ENCODE data around the gene PRR23B. TPM values are rescaled to one million over a fixed set of nuclear protein-coding genes. Genes with fewer than 3 reads are reported as not detected.

The PRR23B gene
- polyA plus RNA-seq, 1 of the 3 experiments (the other 2 are of a cell fraction): not detected

- Histone ChIP-seq H3K4me3 (ENCODE audit: low read depth in 2 of 2, low read length in 1 of 2) (no peak overlapping the region), H3K9me2 (no peaks in the 10 kb centered on the region), H3K27ac (ENCODE audit: low read depth in 2 of 2, low read length in 1 of 2) (no peak overlapping the region), H3K27me3 (ENCODE audit: insufficient read depth) (no peaks in the 10 kb centered on the region), H2AFZ (ENCODE audit: low read depth) (no peak overlapping the region), H3K4me1 (ENCODE audit: control insufficient read depth in 1 of 2, insufficient read depth in 2 of 2, low read depth in 1 of 2, low read length in 1 of 2) (no peaks in the 10 kb centered on the region), H3K9ac (no peak overlapping the region), H3K79me2 (ENCODE audit: insufficient read depth) (no peaks in the 10 kb centered on the region), H3K9me3 (no peaks in the 10 kb centered on the region), H3K4me2 (no peak overlapping the region), H3F3A (replicated peaks; ENCODE audit: insufficient read depth) (no peaks in the 10 kb centered on the region), H4K20me1 (ENCODE audit: insufficient read depth) (no peaks in the 10 kb centered on the region), H3K36me3 (replicated peaks in 1 of 2; ENCODE audit: control insufficient read depth in 1 of 2, insufficient read depth in 2 of 2, low read length in 1 of 2) (no peaks in the 10 kb centered on the region)
- DNase-seq: no peak
- CTCF ChIA-PET: no interaction called here
- POLR2A ChIA-PET: no interaction called here
- WGBS (ENCODE audit: low lambda C conversion rate): 1% methylated on average over 2 of the region's 2 CpGs
- TF ChIP-seq RAD21 (IDR thresholded peaks at IDR 0.05; ENCODE audit: low read length): no peak
- TF ChIP-seq, protein P1, sequence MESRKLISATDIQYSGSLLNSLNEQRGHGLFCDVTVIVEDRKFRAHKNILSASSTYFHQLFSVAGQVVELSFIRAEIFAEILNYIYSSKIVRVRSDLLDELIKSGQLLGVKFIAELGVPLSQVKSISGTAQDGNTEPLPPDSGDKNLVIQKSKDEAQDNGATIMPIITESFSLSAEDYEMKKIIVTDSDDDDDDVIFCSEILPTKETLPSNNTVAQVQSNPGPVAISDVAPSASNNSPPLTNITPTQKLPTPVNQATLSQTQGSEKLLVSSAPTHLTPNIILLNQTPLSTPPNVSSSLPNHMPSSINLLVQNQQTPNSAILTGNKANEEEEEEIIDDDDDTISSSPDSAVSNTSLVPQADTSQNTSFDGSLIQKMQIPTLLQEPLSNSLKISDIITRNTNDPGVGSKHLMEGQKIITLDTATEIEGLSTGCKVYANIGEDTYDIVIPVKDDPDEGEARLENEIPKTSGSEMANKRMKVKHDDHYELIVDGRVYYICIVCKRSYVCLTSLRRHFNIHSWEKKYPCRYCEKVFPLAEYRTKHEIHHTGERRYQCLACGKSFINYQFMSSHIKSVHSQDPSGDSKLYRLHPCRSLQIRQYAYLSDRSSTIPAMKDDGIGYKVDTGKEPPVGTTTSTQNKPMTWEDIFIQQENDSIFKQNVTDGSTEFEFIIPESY (IDR thresholded peaks at IDR 0.05; ENCODE audit: borderline replicate concordance, low read depth): no peak
- TF ChIP-seq CTCF (IDR thresholded peaks at IDR 0.05): no peak
- TF ChIP-seq SMC3 (IDR thresholded peaks at IDR 0.05; ENCODE audit: low read depth, low read length): no peak
- TF ChIP-seq, protein P2, sequence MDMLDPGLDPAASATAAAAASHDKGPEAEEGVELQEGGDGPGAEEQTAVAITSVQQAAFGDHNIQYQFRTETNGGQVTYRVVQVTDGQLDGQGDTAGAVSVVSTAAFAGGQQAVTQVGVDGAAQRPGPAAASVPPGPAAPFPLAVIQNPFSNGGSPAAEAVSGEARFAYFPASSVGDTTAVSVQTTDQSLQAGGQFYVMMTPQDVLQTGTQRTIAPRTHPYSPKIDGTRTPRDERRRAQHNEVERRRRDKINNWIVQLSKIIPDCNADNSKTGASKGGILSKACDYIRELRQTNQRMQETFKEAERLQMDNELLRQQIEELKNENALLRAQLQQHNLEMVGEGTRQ (IDR thresholded peaks at IDR 0.05; ENCODE audit: borderline replicate concordance, low read depth, low read length): no peak
- no peak for TF ChIP-seq RFX5 (IDR thresholded peaks at IDR 0.05; ENCODE audit: low read length)
- TF ChIP-seq, protein P3, sequence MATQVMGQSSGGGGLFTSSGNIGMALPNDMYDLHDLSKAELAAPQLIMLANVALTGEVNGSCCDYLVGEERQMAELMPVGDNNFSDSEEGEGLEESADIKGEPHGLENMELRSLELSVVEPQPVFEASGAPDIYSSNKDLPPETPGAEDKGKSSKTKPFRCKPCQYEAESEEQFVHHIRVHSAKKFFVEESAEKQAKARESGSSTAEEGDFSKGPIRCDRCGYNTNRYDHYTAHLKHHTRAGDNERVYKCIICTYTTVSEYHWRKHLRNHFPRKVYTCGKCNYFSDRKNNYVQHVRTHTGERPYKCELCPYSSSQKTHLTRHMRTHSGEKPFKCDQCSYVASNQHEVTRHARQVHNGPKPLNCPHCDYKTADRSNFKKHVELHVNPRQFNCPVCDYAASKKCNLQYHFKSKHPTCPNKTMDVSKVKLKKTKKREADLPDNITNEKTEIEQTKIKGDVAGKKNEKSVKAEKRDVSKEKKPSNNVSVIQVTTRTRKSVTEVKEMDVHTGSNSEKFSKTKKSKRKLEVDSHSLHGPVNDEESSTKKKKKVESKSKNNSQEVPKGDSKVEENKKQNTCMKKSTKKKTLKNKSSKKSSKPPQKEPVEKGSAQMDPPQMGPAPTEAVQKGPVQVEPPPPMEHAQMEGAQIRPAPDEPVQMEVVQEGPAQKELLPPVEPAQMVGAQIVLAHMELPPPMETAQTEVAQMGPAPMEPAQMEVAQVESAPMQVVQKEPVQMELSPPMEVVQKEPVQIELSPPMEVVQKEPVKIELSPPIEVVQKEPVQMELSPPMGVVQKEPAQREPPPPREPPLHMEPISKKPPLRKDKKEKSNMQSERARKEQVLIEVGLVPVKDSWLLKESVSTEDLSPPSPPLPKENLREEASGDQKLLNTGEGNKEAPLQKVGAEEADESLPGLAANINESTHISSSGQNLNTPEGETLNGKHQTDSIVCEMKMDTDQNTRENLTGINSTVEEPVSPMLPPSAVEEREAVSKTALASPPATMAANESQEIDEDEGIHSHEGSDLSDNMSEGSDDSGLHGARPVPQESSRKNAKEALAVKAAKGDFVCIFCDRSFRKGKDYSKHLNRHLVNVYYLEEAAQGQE (IDR thresholded peaks at IDR 0.05; ENCODE audit: low read depth, low read length): no peak
- no peak for TF ChIP-seq ELF1 (IDR thresholded peaks at IDR 0.05)
- no peak for TF ChIP-seq FOXJ3 (CRISPR knock-in tag; IDR thresholded peaks at IDR 0.05)
- no peak for TF ChIP-seq TAF1 (IDR thresholded peaks at IDR 0.05; ENCODE audit: borderline replicate concordance, low read depth, low read length)
Observed at GRCh38 chr3:139052802-139053600, 32.3 kb upstream of the PRR23B start.
